Measurements from ENCODE around the gene S100A3. TPM values are rescaled to one million over a fixed set of nuclear protein-coding genes. Genes with fewer than 3 reads are reported as not detected.
A peak's percentile ranks its signal among the peaks of the same experiment; 100 is the strongest.
"Not testable (repeated sequence)": the region's sequence is repeated elsewhere in the genome, so short reads cannot be mapped to it uniquely, and the experiment has no call there.

The S100A3 gene
- total and polyA plus RNA-seq, 3 experiments from 2014 or later, result not detected

- not testable (repeated sequence) for H3K36me3 Mint-ChIP-seq
These were observed 27.2 kb downstream of the S100A3 start for GRCh38 chr1:153521808-153522207.

GRCh38 chr1:153520818-153521476, 28.1 kb downstream of the S100A3 start:
- Mint-ChIP-seq H3K9me3 (no peaks in the 10 kb centered on the region), H3K27ac (peak overlapping the region in 1 of 8 donors; percentile 55), H3K4me3 (no peak overlapping the region), H3K27me3 (peaks cover 0 to 4% of the 10 kb centered on the region in 2 donors), H3K36me3 (peaks cover 0 to 2% (median 0%) of the 10 kb centered on the region in 3 donors), H3K4me1 (peaks cover 5 to 7% (median 7%) of the 10 kb centered on the region in 3 donors)
- ChIA-PET POLR2A (interaction anchor here (1.0 to 1.5 kb wide), 3 partner anchors 11 to 24 kb away, joined by 3 read pairs; no protein-coding TSS in a partner anchor), CTCF (interaction anchor here (1.0 to 4.2 kb wide), 8 partner anchors 11 to 51 kb away, joined by 3 to 31 read pairs (median 3); no protein-coding TSS in a partner anchor)
- H3K36me3 ChIP-seq (ENCODE audit: insufficient read depth, low read length), result no peaks in the 10 kb centered on the region
- no peaks in the 10 kb centered on the region for H3K27me3 ChIP-seq (ENCODE audit: insufficient read depth, low read length, poor library complexity, severe bottlenecking)
- no peak overlapping the region for H3K27ac ChIP-seq (ENCODE audit: low read depth, low read length)
- DNase-seq, result no peak
- no peaks in the 10 kb centered on the region for H3K4me1 ChIP-seq (ENCODE audit: insufficient read depth, low read length)
- H3K4me3 ChIP-seq (ENCODE audit: low read length), result no peak overlapping the region
- no peaks in the 10 kb centered on the region for H3K9me3 ChIP-seq (ENCODE audit: low read length)

More at GRCh38 chr1:153521808-153522207, 27.2 kb downstream of the S100A3 start:
- ChIA-PET CTCF (interaction anchor here (1.0 to 4.2 kb wide), 5 partner anchors 11 to 50 kb away, joined by 3 to 31 read pairs (median 7); no protein-coding TSS in a partner anchor), POLR2A (interaction anchor here (1.1 kb wide), 1 partner anchor 10 kb away, joined by 3 read pairs; no protein-coding TSS in a partner anchor)
- not testable (repeated sequence) for H3K4me1 ChIP-seq (ENCODE audit: insufficient read depth, low read length); H3K27ac ChIP-seq (ENCODE audit: low read depth, low read length); H3K4me1 Mint-ChIP-seq; H3K9me3 Mint-ChIP-seq; H3K4me3 Mint-ChIP-seq; H3K27me3 ChIP-seq (ENCODE audit: insufficient read depth, low read length, poor library complexity, severe bottlenecking); H3K36me3 ChIP-seq (ENCODE audit: insufficient read depth, low read length); DNase-seq; H3K4me3 ChIP-seq (ENCODE audit: low read length); H3K27ac Mint-ChIP-seq; H3K27me3 Mint-ChIP-seq; H3K9me3 ChIP-seq (ENCODE audit: low read length)

GRCh38 chr1:153520137-153520691, 28.8 kb downstream of the S100A3 start:
- CTCF ChIA-PET, result interaction anchor here (1.2 to 4.2 kb wide), 6 partner anchors 10 to 48 kb away, joined by 3 to 31 read pairs (median 5); no protein-coding TSS in a partner anchor
- not testable (repeated sequence) for H3K36me3 Mint-ChIP-seq; H3K9me3 ChIP-seq (ENCODE audit: low read length); H3K36me3 ChIP-seq (ENCODE audit: insufficient read depth, low read length); H3K27me3 Mint-ChIP-seq; H3K4me3 Mint-ChIP-seq; DNase-seq; H3K4me1 Mint-ChIP-seq; H3K27me3 ChIP-seq (ENCODE audit: insufficient read depth, low read length, poor library complexity, severe bottlenecking); H3K9me3 Mint-ChIP-seq; H3K4me3 ChIP-seq (ENCODE audit: low read length); H3K27ac ChIP-seq (ENCODE audit: low read depth, low read length); H3K4me1 ChIP-seq (ENCODE audit: insufficient read depth, low read length)
- POLR2A ChIA-PET, result interaction anchor here (1.0 to 1.5 kb wide), 2 partner anchors 12 to 25 kb away, joined by 3 read pairs; no protein-coding TSS in a partner anchor
- peak overlapping the region in 1 of 8 donors; percentile 18 for H3K27ac Mint-ChIP-seq

- Histone ChIP-seq H3K27me3 (ENCODE audit: insufficient read depth, low read length, poor library complexity, severe bottlenecking) (no peaks in the 10 kb centered on the region), H3K27ac (ENCODE audit: low read depth, low read length) (no peak overlapping the region), H3K9me3 (ENCODE audit: low read length) (no peaks in the 10 kb centered on the region), H3K36me3 (ENCODE audit: insufficient read depth, low read length) (no peaks in the 10 kb centered on the region), H3K4me3 (ENCODE audit: low read length) (no peak overlapping the region), H3K4me1 (ENCODE audit: insufficient read depth, low read length) (no peaks in the 10 kb centered on the region)
- H3K4me1 Mint-ChIP-seq, result peaks cover 5 to 7% (median 7%) of the 10 kb centered on the region in 3 donors
- peaks cover 0 to 2% (median 0%) of the 10 kb centered on the region in 3 donors for H3K36me3 Mint-ChIP-seq
- POLR2A ChIA-PET, result no interaction called here
- DNase-seq, result no peak
- no peak overlapping the region for H3K4me3 Mint-ChIP-seq
- H3K27ac Mint-ChIP-seq, result no peak overlapping the region
- CTCF ChIA-PET, result interaction anchor here (3.8 to 4.2 kb wide), 2 partner anchors 9 to 14 kb away, joined by 27 to 31 read pairs; no protein-coding TSS in a partner anchor
- peaks cover 0 to 4% of the 10 kb centered on the region in 2 donors for H3K27me3 Mint-ChIP-seq
- no peaks in the 10 kb centered on the region for H3K9me3 Mint-ChIP-seq
These were observed 29.8 kb downstream of the S100A3 start for GRCh38 chr1:153519242-153519641.

- no peaks in the 10 kb centered on the region for H3K27me3 ChIP-seq (ENCODE audit: insufficient read depth, low read length, poor library complexity, severe bottlenecking)
- Mint-ChIP-seq H3K27me3 (peaks cover 0 to 4% of the 10 kb centered on the region in 2 donors), H3K27ac (peak overlapping the region in 2 of 8 donors; percentile 51 to 83), H3K4me3 (no peak overlapping the region), H3K36me3 (no peaks in the 10 kb centered on the region), H3K4me1 (peaks cover 7% of the 10 kb centered on the region in 3 donors), H3K9me3 (no peaks in the 10 kb centered on the region)
- peak overlapping the region; percentile 22 for H3K27ac ChIP-seq (ENCODE audit: low read depth, low read length)
- H3K4me3 ChIP-seq (ENCODE audit: low read length), result no peak overlapping the region
- H3K36me3 ChIP-seq (ENCODE audit: insufficient read depth, low read length), result no peaks in the 10 kb centered on the region
- peaks cover 2% of the 10 kb centered on the region for H3K4me1 ChIP-seq (ENCODE audit: insufficient read depth, low read length)
- DNase-seq, result no peak
- H3K9me3 ChIP-seq (ENCODE audit: low read length), result no peaks in the 10 kb centered on the region
- CTCF ChIA-PET, result interaction anchor here (0.9 to 2.1 kb wide), 2 partner anchors 17 to 52 kb away, joined by 4 to 9 read pairs; no protein-coding TSS in a partner anchor
- POLR2A ChIA-PET, result no interaction called here
These were observed 33.3 kb downstream of the S100A3 start for GRCh38 chr1:153515504-153516394.

GRCh38 chr1:153513666-153514065, 35.4 kb downstream of the S100A3 start:
- Histone ChIP-seq H3K27ac (ENCODE audit: low read depth, low read length) (no peak overlapping the region), H3K27me3 (ENCODE audit: insufficient read depth, low read length, poor library complexity, severe bottlenecking) (no peaks in the 10 kb centered on the region), H3K4me1 (ENCODE audit: insufficient read depth, low read length) (peaks cover 3% of the 10 kb centered on the region), H3K4me3 (ENCODE audit: low read length) (no peak overlapping the region), H3K36me3 (ENCODE audit: insufficient read depth, low read length) (no peaks in the 10 kb centered on the region), H3K9me3 (ENCODE audit: low read length) (no peaks in the 10 kb centered on the region)
- CTCF ChIA-PET, result interaction anchor here (1.0 to 1.2 kb wide), 3 partner anchors 19 to 54 kb away, joined by 3 to 4 read pairs (median 4); no protein-coding TSS in a partner anchor
- POLR2A ChIA-PET, result interaction anchor here (1.3 kb wide), 1 partner anchor 51 kb away, joined by 3 read pairs; no protein-coding TSS in a partner anchor
- Mint-ChIP-seq H3K36me3 (no peaks in the 10 kb centered on the region), H3K9me3 (no peaks in the 10 kb centered on the region), H3K27ac (no peak overlapping the region), H3K27me3 (peaks cover 0 to 2% of the 10 kb centered on the region in 2 donors), H3K4me1 (peaks cover 7 to 8% (median 7%) of the 10 kb centered on the region in 3 donors), H3K4me3 (no peak overlapping the region)
- no peak for DNase-seq

- Histone ChIP-seq H3K4me1 (ENCODE audit: insufficient read depth, low read length) (peaks cover 3% of the 10 kb centered on the region), H3K4me3 (ENCODE audit: low read length) (no peak overlapping the region), H3K27ac (ENCODE audit: low read depth, low read length) (no peak overlapping the region), H3K27me3 (ENCODE audit: insufficient read depth, low read length, poor library complexity, severe bottlenecking) (no peaks in the 10 kb centered on the region), H3K36me3 (ENCODE audit: insufficient read depth, low read length) (no peaks in the 10 kb centered on the region), H3K9me3 (ENCODE audit: low read length) (no peaks in the 10 kb centered on the region)
- Mint-ChIP-seq H3K4me1 (peaks cover 7 to 8% (median 7%) of the 10 kb centered on the region in 3 donors), H3K4me3 (no peak overlapping the region), H3K36me3 (no peaks in the 10 kb centered on the region), H3K27ac (peak overlapping the region in 1 of 8 donors; percentile 48), H3K27me3 (no peaks in the 10 kb centered on the region), H3K9me3 (no peaks in the 10 kb centered on the region)
- ChIA-PET POLR2A (interaction anchor here (1.3 kb wide), 1 partner anchor 51 kb away, joined by 3 read pairs; no protein-coding TSS in a partner anchor), CTCF (interaction anchor here (1.0 kb wide), 2 partner anchors 20 to 55 kb away, joined by 3 to 4 read pairs; no protein-coding TSS in a partner anchor)
- DNase-seq, result no peak
These were observed 36.0 kb downstream of the S100A3 start for GRCh38 chr1:153513023-153513422.

Measured in CD8-positive, alpha-beta memory T cell (primary cell).